H1 (cell line): Measurements from ENCODE around the gene BSN. TPM values are rescaled to one million over a fixed set of nuclear protein-coding genes. Genes with fewer than 3 reads are reported as not detected.

Experiments
- CTCF ChIP-seq, 3 experiments: IDR thresholded peaks; 1 replicate in 2 of 3; 2 replicates in 1 of 3; pipeline versions ENCODE4 v1.5.1 to v1.6.1; 2011; ENCODE audit warnings: low read length in 3 of 3, mild to moderate bottlenecking in 3 of 3, inconsistent platforms in 2 of 3, low read depth in 1 of 3, moderate library complexity in 1 of 3; ENCODE audit not compliant: insufficient read depth in 1 of 3; ENCODE audit errors: control extremely low read depth in 1 of 3
- NANOG ChIP-seq: IDR thresholded peaks from 2 replicates; pipeline ENCODE4 v1.6.1; 2011; ENCODE audit warnings: low read length, low read depth, mild to moderate bottlenecking, inconsistent platforms; ENCODE audit not compliant: insufficient read depth, poor library complexity, severe bottlenecking
- TAF1 ChIP-seq: IDR thresholded peaks from 2 replicates; pipeline ENCODE4 v1.6.1; 2011; ENCODE audit warnings: mild to moderate bottlenecking, low read depth, low read length
- polyA plus RNA-seq, 7 experiments: library from polyadenylated mRNA; depleted of rRNA in 3 of 7; stranded (reverse) in 5 of 7; unstranded in 2 of 7; fragments of >200 nt in 5 of 7; fragments of 200-250 nt in 2 of 7; gene quantifications; 1 replicate in 5 of 7; 2 replicates in 1 of 7; 4 replicates in 1 of 7; pipeline versions ENCODE4 v1.2.1 to v1.2.3, GENCODE V29; 2011 to 2013; ENCODE audit warnings: missing spikeins in 2 of 7, mixed read lengths in 2 of 7
- total RNA-seq: library from RNA; stranded (reverse); fragmentation: NEBNext Ultra II Directional; extraction: Animal tissue kit (Norgen Biotek cat#: 25700); gene quantifications from 2 replicates; pipeline ENCODE4 v1.2.1, GENCODE V29; 2021

Gene BSN
- total and polyA plus RNA-seq, 2 of the 8 experiments (the other 6 are each of a cell fraction or from before 2014, with no cell fraction given) = 0.60 to 3.0 TPM

GRCh38 chr3:49628249-49628648 lies 74.0 kb downstream of the BSN start (continued):
- TF ChIP-seq NANOG (no peak), TAF1 (no peak), CTCF (IDR thresholded peaks at IDR 0.05; ENCODE audit: control extremely low read depth in 1 of 3, insufficient read depth in 1 of 3, low read depth in 1 of 3, low read length in 3 of 3) (no peak)
- TF ChIP-seq, all 59 proteins: peak for 0
